HFF-Myc (cell line): Measurements from ENCODE around the gene ADAM30.

Experiments used
- DNase-seq: peaks from one replicate; pipeline ENCODE4 v3.0.0-alpha.2; 2011; ENCODE audit warnings: low read depth; ENCODE audit errors: extremely low read depth
- H3K4me3 ChIP-seq: replicated peaks from 2 replicates; pipeline ENCODE4 v1.5.1; 2011; ENCODE audit warnings: low read depth, mild to moderate bottlenecking, control low read depth, low read length
- CTCF ChIP-seq: IDR thresholded peaks from 2 replicates; pipeline ENCODE4 v1.5.1; 2012; ENCODE audit warnings: mild to moderate bottlenecking, low read depth, low read length, control low read depth; ENCODE audit errors: missing control alignments

Gene ADAM30

DNA sequence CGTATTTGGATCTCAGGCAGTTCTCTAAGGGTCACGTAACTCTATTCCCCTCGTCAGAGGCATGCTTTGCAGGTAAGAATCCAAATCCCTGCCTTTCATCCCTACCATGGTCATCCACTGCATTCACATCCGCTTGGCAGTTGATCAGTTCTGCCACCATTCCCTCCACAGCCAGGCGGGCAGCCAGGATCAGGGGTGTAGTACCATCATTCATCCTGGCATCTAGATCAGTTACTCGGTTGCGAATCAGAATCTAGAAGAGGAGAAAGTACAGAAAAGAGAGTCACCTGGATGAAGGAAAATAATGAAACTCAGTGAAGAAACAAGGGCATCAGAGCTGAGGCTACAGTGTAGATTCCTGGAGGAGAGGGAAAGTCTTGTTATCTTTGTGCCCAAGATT is 22.0 kb upstream of the ADAM30 start:
- no peak for DNase-seq
- H3K4me3 ChIP-seq: no peak overlapping the region
- TF ChIP-seq CTCF: no peak

DNA sequence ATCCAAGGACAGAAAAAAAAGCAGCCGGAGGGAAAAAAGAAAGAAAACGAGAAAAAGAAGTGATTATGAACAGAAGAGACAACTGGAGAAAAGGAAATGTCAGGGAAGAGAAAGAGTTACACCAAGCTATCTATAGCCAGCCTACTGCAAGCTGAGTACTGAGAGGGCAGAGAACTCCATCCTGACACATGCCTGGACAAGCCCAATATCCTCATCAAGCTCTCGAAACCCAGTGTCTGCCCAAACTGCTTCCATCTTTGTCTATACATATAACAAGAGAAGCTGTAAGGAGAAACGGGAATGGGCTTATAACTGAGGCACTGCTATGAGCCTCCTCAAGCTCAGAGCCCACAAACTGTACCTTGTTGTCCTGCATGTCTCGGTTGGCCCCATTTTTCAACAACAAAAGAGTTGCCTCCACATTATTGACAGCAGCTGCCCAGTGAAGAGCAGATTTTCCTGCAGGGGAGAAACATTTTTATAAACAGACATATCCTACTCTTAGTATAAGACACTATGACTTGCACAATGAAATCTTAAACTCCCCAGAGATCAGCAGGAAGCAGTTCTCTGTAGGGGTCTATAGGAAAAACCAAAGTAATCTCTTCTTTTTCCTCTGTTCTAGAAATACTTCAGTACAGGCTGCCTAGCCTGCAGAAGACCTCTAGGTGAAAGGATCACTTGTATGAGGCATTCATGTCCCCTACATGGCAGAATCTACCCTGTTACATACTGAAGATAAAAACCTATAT is 21.2 kb upstream of the ADAM30 start:
- no peak for DNase-seq
- TF ChIP-seq CTCF: no peak
- H3K4me3 ChIP-seq: no peak overlapping the region

DNA sequence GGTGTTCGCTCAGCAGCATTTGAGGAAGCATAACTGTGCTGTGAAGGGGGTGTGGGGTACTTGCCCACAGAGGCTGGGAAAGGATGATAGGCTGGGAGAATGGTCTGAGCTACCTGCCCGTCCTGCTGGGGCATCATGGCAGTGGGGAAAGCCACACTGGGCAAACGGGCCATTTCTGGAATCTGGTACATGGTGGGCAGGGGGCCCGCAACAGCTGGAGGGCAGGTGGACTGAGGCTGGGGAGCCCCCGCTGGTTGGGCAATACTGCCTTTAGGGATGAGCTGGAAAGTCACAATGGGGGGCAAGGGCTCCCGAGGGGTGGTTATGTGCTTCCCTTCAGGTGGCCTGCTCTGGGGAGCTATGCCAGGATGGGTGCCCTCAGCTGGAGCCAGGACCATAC is 19.2 kb upstream of the ADAM30 start:
- no peak overlapping the region for H3K4me3 ChIP-seq
- no peak for DNase-seq
- TF ChIP-seq CTCF: no peak

DNA sequence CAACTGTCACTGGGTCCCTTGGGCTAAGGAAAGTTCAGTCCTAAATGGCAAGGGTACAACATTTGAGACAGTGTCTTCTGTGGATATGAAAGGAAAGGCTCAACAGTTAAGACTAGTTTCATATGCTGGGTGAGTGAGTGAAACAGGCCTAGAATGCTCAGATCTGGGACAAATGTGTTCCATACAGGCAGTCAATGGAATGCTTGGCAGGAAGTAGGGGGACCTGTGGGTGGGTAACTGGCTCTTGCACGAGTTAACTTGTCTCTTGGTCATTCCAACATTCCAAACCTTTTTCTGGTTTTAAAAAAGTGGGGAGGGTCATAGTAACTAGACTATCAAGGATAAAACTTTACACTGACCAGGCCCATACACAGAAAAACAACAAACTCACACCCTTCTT is 17.8 kb upstream of the ADAM30 start:
- no peak overlapping the region for H3K4me3 ChIP-seq
- no peak for TF ChIP-seq CTCF
- no peak for DNase-seq

GRCh38 chr1:119912963-119913362 is 16.6 kb upstream of the ADAM30 start:
- H3K4me3 ChIP-seq: no peak overlapping the region
- no peak for DNase-seq
- no peak for TF ChIP-seq CTCF

DNA sequence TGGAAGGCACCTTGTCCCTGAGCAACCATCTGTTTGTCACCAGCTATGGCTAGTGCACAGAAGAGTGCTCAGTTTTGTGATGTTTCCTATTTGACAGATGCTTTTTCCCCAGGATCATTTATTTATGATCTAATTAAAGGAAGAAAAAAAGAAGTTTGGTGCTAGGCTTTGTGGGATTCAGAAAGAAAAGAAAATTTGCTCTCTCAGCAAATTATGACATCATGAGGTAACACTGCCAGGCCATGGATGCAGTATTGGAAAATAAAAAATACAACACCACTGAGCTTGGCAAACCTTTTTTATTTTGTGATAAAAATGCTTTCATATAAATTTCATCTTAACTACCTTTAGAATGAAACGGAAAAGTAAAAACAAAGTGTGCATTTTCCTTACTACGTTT is 15.5 kb upstream of the ADAM30 start:
- no peak for TF ChIP-seq CTCF
- DNase-seq: no peak
- H3K4me3 ChIP-seq: no peak overlapping the region

DNA sequence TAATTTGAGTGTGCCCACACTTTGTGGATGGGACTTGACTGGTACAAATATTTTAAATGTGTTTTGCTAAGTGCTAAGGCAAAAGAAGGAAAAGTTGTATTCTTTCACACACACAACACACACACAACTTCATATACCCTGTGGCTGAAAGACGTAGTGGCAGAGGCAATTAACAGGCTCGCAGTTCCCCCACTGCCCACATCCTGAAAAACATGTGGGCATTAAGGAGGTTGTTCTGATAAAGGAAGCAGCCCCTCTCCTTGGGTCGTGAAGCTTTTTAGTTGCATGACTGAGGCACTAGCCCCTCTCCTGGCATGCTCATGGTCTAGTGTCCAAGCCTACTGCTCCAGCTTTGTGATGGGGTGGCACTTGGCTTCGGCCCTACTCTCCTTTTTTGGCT is 14.3 kb upstream of the ADAM30 start:
- H3K4me3 ChIP-seq: no peak overlapping the region
- DNase-seq: no peak
- TF ChIP-seq CTCF: no peak
